ENCODE results near the gene NDRG2.

DNA sequence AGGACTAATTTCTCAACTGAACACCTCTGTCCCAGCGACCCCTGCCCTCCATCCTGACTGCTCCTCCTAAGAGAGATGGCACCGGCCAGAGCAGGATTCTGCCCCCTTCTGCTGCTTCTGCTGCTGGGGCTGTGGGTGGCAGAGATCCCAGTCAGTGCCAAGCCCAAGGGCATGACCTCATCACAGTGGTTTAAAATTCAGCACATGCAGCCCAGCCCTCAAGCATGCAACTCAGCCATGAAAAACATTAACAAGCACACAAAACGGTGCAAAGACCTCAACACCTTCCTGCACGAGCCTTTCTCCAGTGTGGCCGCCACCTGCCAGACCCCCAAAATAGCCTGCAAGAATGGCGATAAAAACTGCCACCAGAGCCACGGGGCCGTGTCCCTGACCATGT is 18.1 kb upstream of the NDRG2 start:
- TF ChIP-seq EGR1 (IDR thresholded peaks at IDR 0.05; ENCODE audit: low read depth) (no peak), FOSL1 (IDR thresholded peaks at IDR 0.05; ENCODE audit: low read depth) (no peak), CTCF (IDR thresholded peaks at IDR 0.05 in 2 of 3, conservative IDR thresholded peaks at IDR 0.05 in 1 of 3; ENCODE audit: borderline replicate concordance in 1 of 3, insufficient read depth in 1 of 3, low read depth in 2 of 3, low read length in 2 of 3) (no peak), SRF (IDR thresholded peaks at IDR 0.05; ENCODE audit: low read depth) (no peak), POLR2A (IDR thresholded peaks at IDR 0.05; ENCODE audit: borderline replicate concordance, extremely low read depth, insufficient read depth, insufficient read length) (no peak), EZH2phosphoT487 (IDR thresholded peaks at IDR 0.05; ENCODE audit: borderline replicate concordance) (no peak), JUND (IDR thresholded peaks at IDR 0.05) (no peak), CBX3 (IDR thresholded peaks at IDR 0.05; ENCODE audit: low read depth) (no peak)
- TF ChIP-seq, protein P1, sequence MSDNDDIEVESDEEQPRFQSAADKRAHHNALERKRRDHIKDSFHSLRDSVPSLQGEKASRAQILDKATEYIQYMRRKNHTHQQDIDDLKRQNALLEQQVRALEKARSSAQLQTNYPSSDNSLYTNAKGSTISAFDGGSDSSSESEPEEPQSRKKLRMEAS (IDR thresholded peaks at IDR 0.05), result no peak
- TF ChIP-seq, protein P2, sequence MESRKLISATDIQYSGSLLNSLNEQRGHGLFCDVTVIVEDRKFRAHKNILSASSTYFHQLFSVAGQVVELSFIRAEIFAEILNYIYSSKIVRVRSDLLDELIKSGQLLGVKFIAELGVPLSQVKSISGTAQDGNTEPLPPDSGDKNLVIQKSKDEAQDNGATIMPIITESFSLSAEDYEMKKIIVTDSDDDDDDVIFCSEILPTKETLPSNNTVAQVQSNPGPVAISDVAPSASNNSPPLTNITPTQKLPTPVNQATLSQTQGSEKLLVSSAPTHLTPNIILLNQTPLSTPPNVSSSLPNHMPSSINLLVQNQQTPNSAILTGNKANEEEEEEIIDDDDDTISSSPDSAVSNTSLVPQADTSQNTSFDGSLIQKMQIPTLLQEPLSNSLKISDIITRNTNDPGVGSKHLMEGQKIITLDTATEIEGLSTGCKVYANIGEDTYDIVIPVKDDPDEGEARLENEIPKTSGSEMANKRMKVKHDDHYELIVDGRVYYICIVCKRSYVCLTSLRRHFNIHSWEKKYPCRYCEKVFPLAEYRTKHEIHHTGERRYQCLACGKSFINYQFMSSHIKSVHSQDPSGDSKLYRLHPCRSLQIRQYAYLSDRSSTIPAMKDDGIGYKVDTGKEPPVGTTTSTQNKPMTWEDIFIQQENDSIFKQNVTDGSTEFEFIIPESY (IDR thresholded peaks at IDR 0.05; ENCODE audit: extremely low read depth, insufficient replicate concordance, low read length), result no peak

All from HCT116 (cell line).